GM19455 (cell line): ENCODE data around the gene FAM193A.
"Not testable (repeated sequence)": the region's sequence is repeated elsewhere in the genome, so short reads cannot be mapped to it uniquely, and the experiment has no call there.

Source experiments
- ATAC-seq: cut with Tn5 transposase; IDR thresholded peaks from one replicate; pipeline ENCODE4 v1.9.1; 2021; ENCODE audit not compliant: unreplicated experiment

The FAM193A gene

GRCh38 chr4:2648159-2648814 is 111.8 kb downstream of the FAM193A start:
- ATAC-seq = no peak

- no peak for ATAC-seq
These were observed 113.2 kb downstream of the FAM193A start for GRCh38 chr4:2649604-2650114.

- no peak for ATAC-seq
These were observed 113.8 kb downstream of the FAM193A start for GRCh38 chr4:2650276-2650675.

GRCh38 chr4:2651546-2651945 is 115.1 kb downstream of the FAM193A start:
- ATAC-seq = no peak

GRCh38 chr4:2651998-2652397 is 115.6 kb downstream of the FAM193A start:
- no peak for ATAC-seq

GRCh38 chr4:2652415-2653160 is 116.1 kb downstream of the FAM193A start:
- ATAC-seq = no peak

- ATAC-seq = no peak
These were observed 124.3 kb downstream of the FAM193A start for GRCh38 chr4:2660596-2661211.

- ATAC-seq = no peak
These were observed 126.2 kb downstream of the FAM193A start for GRCh38 chr4:2662598-2662997.

GRCh38 chr4:2663275-2663674 is 126.8 kb downstream of the FAM193A start:
- no peak for ATAC-seq

- ATAC-seq = no peak
These were observed 130.3 kb downstream of the FAM193A start for GRCh38 chr4:2666722-2667247.

GRCh38 chr4:2667428-2667827 is 131.0 kb downstream of the FAM193A start:
- ATAC-seq = no peak

- no peak for ATAC-seq
These were observed 134.9 kb downstream of the FAM193A start for GRCh38 chr4:2671267-2671895.

GRCh38 chr4:2672082-2672481 is 135.6 kb downstream of the FAM193A start:
- no peak for ATAC-seq

- no peak for ATAC-seq
These were observed 136.3 kb downstream of the FAM193A start for GRCh38 chr4:2672700-2673099.

- ATAC-seq = no peak
These were observed 136.7 kb downstream of the FAM193A start for GRCh38 chr4:2673157-2673556.

- not testable (repeated sequence) for ATAC-seq
These were observed 143.3 kb downstream of the FAM193A start for GRCh38 chr4:2679762-2680161.

GRCh38 chr4:2684486-2684885 is 148.0 kb downstream of the FAM193A start:
- no peak for ATAC-seq

- ATAC-seq = no peak
These were observed 149.1 kb downstream of the FAM193A start for GRCh38 chr4:2685541-2685940.

GRCh38 chr4:2686379-2687265 is 150.2 kb downstream of the FAM193A start:
- no peak for ATAC-seq

- no peak for ATAC-seq
These were observed 151.8 kb downstream of the FAM193A start for GRCh38 chr4:2688281-2688680.
